A673 (cell line): ENCODE measurements around the gene CCDC126. TPM values are rescaled to one million over a fixed set of nuclear protein-coding genes. Genes with fewer than 3 reads are reported as not detected.
"Not testable (repeated sequence)": the region's sequence is repeated elsewhere in the genome, so short reads cannot be mapped to it uniquely, and the experiment has no call there.

Source experiments
- BruUV-seq: library from RNA; stranded (reverse); fragments of 400-500 nt; replicated peaks from 2 replicates; lab custom pipeline; 2021; lab: Mats Ljungman, UMichigan
- CTCF ChIA-PET: fragments of 300-600 bp; sonication (Branson Sonifier 250); formaldehyde crosslinking; loops from one replicate; lab custom pipeline; 2022; ENCODE audit warnings: antibody characterized with exemption; lab: Charles Lee
- POLR2A ChIA-PET: fragments of 300-600 bp; sonication (Branson Sonifier 250); formaldehyde crosslinking; loops from one replicate; lab custom pipeline; 2022; ENCODE audit warnings: antibody characterized with exemption; ENCODE audit not compliant: low non-redundant PET; lab: Charles Lee
- DNase-seq: peaks from one replicate; pipeline ENCODE4 v3.0.0-alpha.2; 2015; ENCODE audit warnings: low spot score
- H3K27ac ChIP-seq: fragments of 200-600 bp; sonication (generic); 2 replicates; pipeline ENCODE4 v1.5.1; 2016; ENCODE audit warnings: mixed run types, low read depth, mild to moderate bottlenecking, mixed read lengths, antibody characterized with exemption, low read length; ENCODE audit not compliant: poor library complexity, severe bottlenecking
- H3K27me3 ChIP-seq: fragments of 200-600 bp; sonication (generic); replicated peaks from 2 replicates; pipeline ENCODE4 v1.6.1; 2017; ENCODE audit warnings: mixed run types, low read depth, mild to moderate bottlenecking, mixed read lengths, antibody characterized with exemption, low read length; ENCODE audit not compliant: insufficient read depth, poor library complexity
- H3K36me3 ChIP-seq: fragments of 200-600 bp; sonication (generic); 2 replicates; pipeline ENCODE4 v1.6.1; 2016; ENCODE audit warnings: mixed run types, mild to moderate bottlenecking, mixed read lengths, antibody characterized with exemption, low read length; ENCODE audit not compliant: insufficient read depth, poor library complexity, severe bottlenecking
- H3K4me1 ChIP-seq: fragments of 200-600 bp; sonication (generic); 2 replicates; pipeline ENCODE4 v1.6.1; 2017; ENCODE audit warnings: mixed run types, mild to moderate bottlenecking, mixed read lengths, antibody characterized with exemption, low read length; ENCODE audit not compliant: insufficient read depth, poor library complexity, severe bottlenecking
- H3K4me3 ChIP-seq: fragments of 200-600 bp; sonication (generic); 2 replicates; pipeline ENCODE4 v1.5.1; 2016; ENCODE audit warnings: low read depth, mixed run types, mild to moderate bottlenecking, mixed read lengths, low read length; ENCODE audit not compliant: poor library complexity, severe bottlenecking
- H3K9me3 ChIP-seq: fragments of 200-600 bp; sonication (generic); 2 replicates; pipeline ENCODE4 v1.6.1; 2016; ENCODE audit warnings: mixed run types, low read depth, mild to moderate bottlenecking, mixed read lengths, antibody characterized with exemption, low read length; ENCODE audit not compliant: poor library complexity, severe bottlenecking
- CTCF ChIP-seq: fragments of 300-800, 200-600 bp; sonication (generic); conservative IDR thresholded peaks from 2 replicates; pipeline ENCODE4 v1.5.1; 2017; ENCODE audit warnings: low read depth, mild to moderate bottlenecking, antibody characterized with exemption, low read length, moderate library complexity, mixed read lengths
- EZH2 ChIP-seq: fragments of 200-600 bp; sonication (generic); IDR thresholded peaks from 2 replicates; pipeline ENCODE4 v1.6.1; 2017; ENCODE audit warnings: borderline replicate concordance, low read depth, mild to moderate bottlenecking, mixed read lengths, antibody characterized with exemption, low read length; ENCODE audit not compliant: poor library complexity, severe bottlenecking
- intact Hi-C: fragments of 100-400 bp; cut with micrococcal nuclease; formaldehyde crosslinking; loops from one replicate; pipeline ENCODE4 v1.10.0; 2022; ENCODE audit not compliant: unreplicated experiment
- total RNA-seq: library from RNA; stranded (reverse); gene quantifications from 2 replicates; pipeline ENCODE4 v1.2.3, GENCODE V29; 2021

CCDC126 gene
- total RNA-seq, 1 experiment from 2014 or later: 7.4 TPM

DNA sequence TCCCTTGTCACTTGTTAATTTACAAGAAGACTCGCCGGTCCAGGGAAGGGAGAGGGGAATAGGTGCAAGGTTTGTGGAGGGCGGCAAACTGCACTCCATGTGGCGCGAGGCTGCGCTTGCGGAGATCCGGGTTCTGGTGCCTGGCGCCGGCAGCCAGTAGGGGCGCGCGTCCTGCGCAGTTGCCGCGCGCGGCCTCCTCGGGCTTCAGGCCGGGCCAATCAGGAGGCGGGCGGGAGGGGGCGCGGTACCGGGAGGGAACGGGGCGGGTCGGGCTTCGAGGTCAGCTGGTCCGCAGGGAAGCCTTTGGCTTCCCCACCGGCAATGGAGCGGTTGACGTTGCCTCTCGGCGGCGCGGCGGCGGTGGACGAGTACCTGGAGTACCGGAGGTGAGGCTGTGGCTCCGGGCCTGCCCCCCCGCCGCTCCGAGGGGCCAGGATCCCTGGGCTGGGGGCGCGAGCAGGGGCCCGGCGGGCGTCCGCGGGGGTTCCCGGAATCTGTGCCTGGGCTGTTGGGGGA, 82.8 kb downstream of the CCDC126 start, which contains the start of gene FAM221A:
TSS of gene FAM221A (plus strand) at position 302 of the 516 bp plus-strand sequence. CDS start at position 322, 20 bp downstream.
- CTCF ChIA-PET: interaction anchor here (1.1 kb wide), 1 partner anchor 22 kb away, joined by 6 read pairs; no protein-coding TSS in a partner anchor
- no TSS peak for BruUV-seq
- no peaks in the 10 kb centered on the region for H3K36me3 ChIP-seq
- POLR2A ChIA-PET: no interaction called here
- H3K9me3 ChIP-seq: no peaks in the 10 kb centered on the region
- no peaks in the 10 kb centered on the region for H3K4me1 ChIP-seq
- peak within 1 kb of the TSS; percentile 57 for H3K4me3 ChIP-seq
- peak; percentile 77 for TF ChIP-seq CTCF
- no peak for TF ChIP-seq EZH2
- peak; percentile 87 for DNase-seq
- peak within 1 kb of the TSS; percentile 52 for H3K27ac ChIP-seq
- H3K27me3 ChIP-seq: no peaks in the 10 kb centered on the region
- intact Hi-C loops: no loop called here

DNA sequence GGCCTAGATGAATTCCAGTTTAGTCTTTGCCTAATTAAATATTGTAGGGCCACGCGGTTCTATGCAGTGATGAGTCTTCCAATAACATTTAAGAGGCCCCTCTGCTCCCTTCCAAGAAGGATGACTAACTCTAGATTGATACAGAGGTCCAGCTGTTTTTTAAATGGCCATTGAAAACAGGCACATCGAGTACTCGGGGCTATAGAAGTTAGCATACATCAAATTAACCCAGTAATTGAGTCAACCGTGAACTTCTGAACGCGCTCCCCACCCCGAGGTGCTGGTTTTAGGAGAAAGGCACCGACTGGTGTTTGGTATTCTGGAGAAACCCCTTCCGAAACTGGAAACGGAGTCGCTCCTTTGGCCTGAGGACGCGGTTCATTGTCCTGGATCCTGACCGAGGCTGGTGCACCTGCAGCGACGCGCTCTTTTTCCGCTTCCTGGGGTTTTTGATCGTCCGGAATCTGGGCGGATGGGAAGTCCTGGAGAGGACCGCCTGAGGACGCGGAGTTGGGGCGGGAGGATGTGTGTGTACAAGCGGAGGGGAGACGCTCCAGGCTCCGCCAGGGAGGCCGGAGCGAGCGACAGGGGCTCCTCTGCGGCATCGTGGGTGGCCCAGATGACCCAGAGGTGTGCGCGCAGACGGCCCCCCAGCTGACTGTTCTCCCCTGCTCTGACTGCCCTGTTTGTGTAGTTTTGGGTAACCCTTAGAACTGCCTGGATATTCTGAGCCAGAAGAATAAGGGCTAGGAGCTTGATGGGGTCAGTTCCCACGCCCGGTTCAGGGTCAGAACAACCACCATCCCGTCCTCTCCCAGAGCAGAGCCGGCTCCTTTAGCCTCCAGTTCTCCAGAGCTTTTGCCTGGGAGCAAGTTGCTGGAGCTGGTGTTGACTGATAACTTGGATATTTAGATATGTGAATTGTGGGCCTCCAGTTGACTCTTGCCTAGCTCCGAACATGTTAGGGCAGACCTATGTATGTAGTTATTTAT, 83.5 kb downstream of the CCDC126 start:
- peak; percentile 79 for DNase-seq
- Histone ChIP-seq H3K27ac (peak overlapping the region; percentile 52), H3K27me3 (no peaks in the 10 kb centered on the region), H3K4me3 (peak overlapping the region; percentile 57), H3K9me3 (no peaks in the 10 kb centered on the region), H3K36me3 (no peaks in the 10 kb centered on the region), H3K4me1 (no peaks in the 10 kb centered on the region)
- TF ChIP-seq CTCF: no peak
- TF ChIP-seq EZH2: no peak
- BruUV-seq: TSS peak; percentile 92
- intact Hi-C loops: no loop called here
- CTCF ChIA-PET: interaction anchor here (1.1 kb wide), 1 partner anchor 21 kb away, joined by 6 read pairs; no protein-coding TSS in a partner anchor
- POLR2A ChIA-PET: no interaction called here

GRCh38 chr7:23684041-23684440, 86.9 kb downstream of the CCDC126 start:
- DNase-seq, H3K4me3 ChIP-seq, H3K9me3 ChIP-seq, H3K36me3 ChIP-seq, POLR2A ChIA-PET, H3K4me1 ChIP-seq, intact Hi-C loops, H3K27me3 ChIP-seq, H3K27ac ChIP-seq, BruUV-seq, CTCF ChIA-PET: not testable (repeated sequence)
